CD4-positive, alpha-beta memory T cell (primary cell): ENCODE data around the gene RNFT2. TPM values are rescaled to one million over a fixed set of nuclear protein-coding genes. Genes with fewer than 3 reads are reported as not detected.
"Not testable (repeated sequence)": the region's sequence is repeated elsewhere in the genome, so short reads cannot be mapped to it uniquely, and the experiment has no call there.

Experiments used
- CTCF ChIA-PET: fragments of 350-600 bp; sonication (Branson Sonifier 250); formaldehyde crosslinking; loops from one replicate; lab custom pipeline; 2021; ENCODE audit warnings: inconsistent platforms; ENCODE audit not compliant: partially characterized antibody; lab: Charles Lee
- POLR2A ChIA-PET: fragments of 350-600 bp; sonication (Branson Sonifier 250); formaldehyde crosslinking; loops from one replicate; lab custom pipeline; 2021; ENCODE audit not compliant: partially characterized antibody; lab: Charles Lee
- DNase-seq, 5 donors: peaks; one replicate each; pipeline versions ENCODE4 v3.0.0 to v3.0.0-alpha.2; 2020 to 2022; ENCODE audit warnings: mixed read lengths in 1 of 5
- H3K27ac ChIP-seq: one replicate; pipeline ENCODE4 v1.7.0; 2013; ENCODE audit warnings: low read depth, low read length
- H3K27me3 ChIP-seq: 2 replicates; pipeline ENCODE4 v1.7.0; 2013; ENCODE audit warnings: mild to moderate bottlenecking, low read length, moderate library complexity; ENCODE audit not compliant: insufficient read depth
- H3K36me3 ChIP-seq: 2 replicates; pipeline ENCODE4 v1.7.0; 2013; ENCODE audit warnings: mild to moderate bottlenecking, low read length, moderate library complexity; ENCODE audit not compliant: insufficient read depth
- H3K4me1 ChIP-seq: 2 replicates; pipeline ENCODE4 v1.7.0; 2013; ENCODE audit warnings: mild to moderate bottlenecking, low read length, moderate library complexity; ENCODE audit not compliant: insufficient read depth
- H3K4me3 ChIP-seq, 2 donors: one replicate each; pipeline ENCODE4 v1.7.0; 2013; ENCODE audit warnings: low read length in 2 of 2, mild to moderate bottlenecking in 1 of 2
- H3K9me3 ChIP-seq, 2 donors: one replicate each; pipeline ENCODE4 v1.7.0; 2013; ENCODE audit warnings: low read length in 2 of 2, control low read depth in 1 of 2; ENCODE audit not compliant: control insufficient read depth in 1 of 2
- H3K27ac Mint-ChIP-seq, 7 donors: one replicate each; pipeline ENCODE4 v1.8.0; 2020 to 2021; ENCODE audit warnings: mixed read lengths in 7 of 7, mild to moderate bottlenecking in 6 of 7, inconsistent platforms in 3 of 7, moderate library complexity in 3 of 7
- H3K27me3 Mint-ChIP-seq, 2 donors: one replicate each; pipeline ENCODE4 v1.8.0; 2020 to 2021; ENCODE audit warnings: mixed read lengths in 2 of 2
- H3K36me3 Mint-ChIP-seq, 2 donors: one replicate each; pipeline ENCODE4 v1.8.0; 2020 to 2021; ENCODE audit warnings: mixed read lengths in 2 of 2, inconsistent platforms in 1 of 2, mild to moderate bottlenecking in 1 of 2
- H3K4me1 Mint-ChIP-seq, 4 donors: one replicate each; pipeline ENCODE4 v1.8.0; 2020 to 2021; ENCODE audit warnings: mixed read lengths in 4 of 4, mild to moderate bottlenecking in 1 of 4
- H3K4me3 Mint-ChIP-seq, 8 donors: one replicate each; pipeline ENCODE4 v1.8.0; 2020 to 2021; ENCODE audit warnings: mixed read lengths in 8 of 8, mild to moderate bottlenecking in 7 of 8, moderate library complexity in 6 of 8, inconsistent platforms in 3 of 8
- H3K9me3 Mint-ChIP-seq, 8 donors: one replicate each; pipeline ENCODE4 v1.8.0; 2020 to 2021; ENCODE audit warnings: mixed read lengths in 8 of 8, mild to moderate bottlenecking in 5 of 8, inconsistent platforms in 3 of 8, moderate library complexity in 1 of 8
- intact Hi-C: fragments of 100-400 bp; cut with micrococcal nuclease; formaldehyde crosslinking; loops from one replicate; pipeline ENCODE4 v1.15.1; 2023
- polyA plus RNA-seq, 2 donors: library from polyadenylated mRNA; unstranded; fragments of 300-500 nt; fragmentation: Illumina TruSeq; gene quantifications; one replicate each; pipeline ENCODE4 v1.2.3, GENCODE V29; 2021
- total RNA-seq, 2 experiments: library from RNA; stranded (reverse); gene quantifications; one replicate each; pipeline ENCODE4 v1.2.3, GENCODE V29; 2021

RNFT2 gene
- total and polyA plus RNA-seq, 4 experiments from 2014 or later = 0.88 to 5.9 (median 3.1) TPM

GRCh38 chr12:116745554-116745953, 7.4 kb downstream of the RNFT2 start:
- Mint-ChIP-seq H3K9me3 (no peaks in the 10 kb centered on the region), H3K27ac (peak overlapping the region in 1 of 7 donors; percentile 53), H3K4me1 (no peaks in the 10 kb centered on the region), H3K36me3 (peaks cover 0 to 4% of the 10 kb centered on the region in 2 donors), H3K4me3 (no peak overlapping the region), H3K27me3 (no peaks in the 10 kb centered on the region)
- H3K27ac ChIP-seq = no peak overlapping the region
- H3K4me1 ChIP-seq = no peaks in the 10 kb centered on the region
- no peaks in the 10 kb centered on the region for H3K9me3 ChIP-seq
- intact Hi-C loops = no loop called here
- H3K27me3 ChIP-seq = no peaks in the 10 kb centered on the region
- H3K36me3 ChIP-seq = no peaks in the 10 kb centered on the region
- ChIA-PET CTCF (no interaction called here), POLR2A (no interaction called here)
- DNase-seq = no peak
- H3K4me3 ChIP-seq = no peak overlapping the region

- POLR2A ChIA-PET = no interaction called here
- H3K36me3 ChIP-seq = no peaks in the 10 kb centered on the region
- Mint-ChIP-seq H3K9me3 (peaks cover 0 to 3% (median 0%) of the 10 kb centered on the region in 8 donors), H3K4me1 (peaks cover 0 to 2% (median 0%) of the 10 kb centered on the region in 4 donors), H3K36me3 (peaks cover 4 to 20% of the 10 kb centered on the region in 2 donors), H3K27me3 (no peaks in the 10 kb centered on the region), H3K4me3 (no peak overlapping the region), H3K27ac (no peak overlapping the region)
- H3K27ac ChIP-seq = no peak overlapping the region
- H3K9me3 ChIP-seq = no peaks in the 10 kb centered on the region
- H3K4me3 ChIP-seq = no peak overlapping the region
- CTCF ChIA-PET = interaction anchor here (0.9 to 1.2 kb wide), 2 partner anchors 10 to 205 kb away, joined by 3 to 5 read pairs; no protein-coding TSS in a partner anchor
- no peaks in the 10 kb centered on the region for H3K4me1 ChIP-seq
- no peak for DNase-seq
- intact Hi-C loops = no loop called here
- H3K27me3 ChIP-seq = no peaks in the 10 kb centered on the region
Measured at GRCh38 chr12:116749884-116750283, 11.8 kb downstream of the RNFT2 start.

GRCh38 chr12:116750298-116750697, 12.2 kb downstream of the RNFT2 start:
- Mint-ChIP-seq H3K36me3 (peaks cover 4 to 22% of the 10 kb centered on the region in 2 donors), H3K27me3 (no peaks in the 10 kb centered on the region), H3K9me3 (peaks cover 0 to 3% (median 0%) of the 10 kb centered on the region in 8 donors), H3K4me3 (no peak overlapping the region), H3K27ac (no peak overlapping the region), H3K4me1 (peaks cover 0 to 2% (median 0%) of the 10 kb centered on the region in 4 donors)
- Histone ChIP-seq H3K4me3 (no peak overlapping the region), H3K27me3 (no peaks in the 10 kb centered on the region), H3K9me3 (no peaks in the 10 kb centered on the region), H3K4me1 (no peaks in the 10 kb centered on the region), H3K36me3 (no peaks in the 10 kb centered on the region), H3K27ac (no peak overlapping the region)
- intact Hi-C loops = no loop called here
- ChIA-PET CTCF (interaction anchor here (0.9 to 1.2 kb wide), 2 partner anchors 10 to 205 kb away, joined by 3 to 5 read pairs; no protein-coding TSS in a partner anchor), POLR2A (no interaction called here)
- DNase-seq = no peak

- H3K4me3 ChIP-seq, H3K27ac ChIP-seq, CTCF ChIA-PET, H3K27me3 Mint-ChIP-seq, H3K27ac Mint-ChIP-seq, H3K27me3 ChIP-seq, H3K9me3 ChIP-seq, POLR2A ChIA-PET, H3K4me1 Mint-ChIP-seq, H3K4me1 ChIP-seq, H3K36me3 ChIP-seq, DNase-seq, intact Hi-C loops, H3K4me3 Mint-ChIP-seq, H3K9me3 Mint-ChIP-seq: not testable (repeated sequence)
- peaks cover 4 to 19% of the 10 kb centered on the region in 2 donors for H3K36me3 Mint-ChIP-seq
Measured at GRCh38 chr12:116754097-116754496, 16.0 kb downstream of the RNFT2 start.

GRCh38 chr12:116754783-116755182, 16.7 kb downstream of the RNFT2 start:
- H3K4me1 Mint-ChIP-seq, H3K9me3 Mint-ChIP-seq, H3K27me3 ChIP-seq, H3K4me3 Mint-ChIP-seq, H3K4me1 ChIP-seq, H3K27me3 Mint-ChIP-seq, DNase-seq, H3K4me3 ChIP-seq, H3K9me3 ChIP-seq, intact Hi-C loops, POLR2A ChIA-PET, H3K27ac Mint-ChIP-seq, H3K27ac ChIP-seq, H3K36me3 ChIP-seq, CTCF ChIA-PET: not testable (repeated sequence)
- peaks cover 4 to 21% of the 10 kb centered on the region in 2 donors for H3K36me3 Mint-ChIP-seq

- no peaks in the 10 kb centered on the region for H3K27me3 Mint-ChIP-seq
- H3K4me1 ChIP-seq = no peaks in the 10 kb centered on the region
- H3K36me3 Mint-ChIP-seq = peaks cover 2 to 12% of the 10 kb centered on the region in 2 donors
- peak overlapping the region in 1 of 7 donors; percentile 72 for H3K27ac Mint-ChIP-seq
- H3K4me3 ChIP-seq = no peak overlapping the region
- H3K27me3 ChIP-seq = no peaks in the 10 kb centered on the region
- intact Hi-C loops = no loop called here
- H3K9me3 Mint-ChIP-seq = no peaks in the 10 kb centered on the region
- DNase-seq = peak; percentile 14 to 43 (median 22)
- H3K4me1 Mint-ChIP-seq = peaks cover 0 to 9% (median 5%) of the 10 kb centered on the region in 4 donors
- ChIA-PET POLR2A (no interaction called here), CTCF (interaction anchor here (1.0 to 2.2 kb wide), 6 partner anchors 10 to 359 kb away, joined by 3 to 5 read pairs (median 4); no protein-coding TSS in a partner anchor)
- H3K4me3 Mint-ChIP-seq = peak overlapping the region in 7 of 8 donors; percentile 30 to 79 (median 71)
- no peaks in the 10 kb centered on the region for H3K36me3 ChIP-seq
- no peak overlapping the region for H3K27ac ChIP-seq
- H3K9me3 ChIP-seq = no peaks in the 10 kb centered on the region
Measured at GRCh38 chr12:116759783-116760621, 21.9 kb downstream of the RNFT2 start.

GRCh38 chr12:116760622-116761020, 22.5 kb downstream of the RNFT2 start:
- Histone ChIP-seq H3K27ac (no peak overlapping the region), H3K36me3 (no peaks in the 10 kb centered on the region), H3K9me3 (no peaks in the 10 kb centered on the region), H3K27me3 (no peaks in the 10 kb centered on the region), H3K4me3 (no peak overlapping the region), H3K4me1 (no peaks in the 10 kb centered on the region)
- DNase-seq = no peak
- no peak overlapping the region for H3K4me3 Mint-ChIP-seq
- CTCF ChIA-PET = interaction anchor here (1.1 to 2.2 kb wide), 3 partner anchors 10 to 358 kb away, joined by 3 to 5 read pairs (median 5); no protein-coding TSS in a partner anchor
- POLR2A ChIA-PET = no interaction called here
- peaks cover 0 to 9% (median 5%) of the 10 kb centered on the region in 4 donors for H3K4me1 Mint-ChIP-seq
- intact Hi-C loops = no loop called here
- no peaks in the 10 kb centered on the region for H3K9me3 Mint-ChIP-seq
- H3K36me3 Mint-ChIP-seq = peaks cover 2 to 11% of the 10 kb centered on the region in 2 donors
- H3K27ac Mint-ChIP-seq = no peak overlapping the region
- no peaks in the 10 kb centered on the region for H3K27me3 Mint-ChIP-seq
